Hepatic stellate cell (primary cell): ENCODE data around the gene ZSCAN16.

Experiments
- DNase-seq: peaks from one replicate; pipeline ENCODE4 v3.0.0; 2011; ENCODE audit warnings: low spot score

The ZSCAN16 gene

DNA sequence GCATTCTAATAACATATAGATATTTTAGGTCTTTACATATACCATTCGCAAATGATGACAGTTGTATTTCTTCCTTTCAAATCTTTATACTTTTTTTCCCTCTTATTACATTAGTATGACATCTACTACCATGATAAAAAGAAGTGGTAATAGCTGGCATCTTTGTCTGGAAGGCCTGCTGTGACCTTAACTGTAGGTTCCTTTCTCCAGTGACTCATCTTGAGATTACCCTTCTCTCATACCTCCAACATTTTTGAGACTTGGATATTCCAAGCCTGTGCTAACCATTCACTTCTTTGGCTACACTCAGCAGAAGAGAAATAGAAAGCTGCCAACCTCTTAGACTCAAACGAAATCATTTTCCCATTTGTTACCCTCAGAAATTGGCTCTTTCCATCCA, 47.6 kb downstream of the ZSCAN16 start:
- no peak for DNase-seq

DNA sequence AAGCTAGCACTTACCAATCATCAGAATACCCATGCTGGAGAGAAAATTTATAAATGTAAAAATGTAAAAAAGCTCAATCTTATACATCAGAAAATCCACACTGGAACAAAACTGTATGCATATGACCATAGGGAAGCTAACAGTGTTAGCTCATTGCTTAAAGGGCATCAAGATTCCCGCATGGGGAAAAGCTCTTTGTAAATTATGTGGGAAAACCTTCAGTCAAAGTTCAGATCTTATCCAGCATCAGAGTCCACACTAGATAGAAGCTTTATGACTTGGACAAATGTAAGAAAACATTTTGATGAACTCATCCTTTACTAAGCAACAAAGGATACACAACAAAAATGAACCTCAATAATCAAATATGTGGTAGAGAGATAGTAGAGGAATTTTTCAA, 52.0 kb downstream of the ZSCAN16 start:
- no peak for DNase-seq
